Common myeloid progenitor, CD34-positive (primary cell): Measurements from ENCODE around the gene HLA-DMB.

Experiments used
- CTCF ChIA-PET: fragments of 350-600 bp; sonication (Branson Sonifier 250); formaldehyde crosslinking; loops from one replicate; lab custom pipeline; 2021; ENCODE audit warnings: antibody characterized with exemption; lab: Charles Lee
- POLR2A ChIA-PET: fragments of 350-600 bp; sonication (Branson Sonifier 250); formaldehyde crosslinking; loops from one replicate; lab custom pipeline; 2021; ENCODE audit warnings: antibody characterized with exemption; lab: Charles Lee
- DNase-seq, 3 donors: peaks; one replicate each; pipeline versions ENCODE4 v3.0.0 to v3.0.0-alpha.2; 2013
- H3K27ac ChIP-seq, 2 experiments: 1 replicate in 1 of 2; 2 replicates in 1 of 2; pipeline ENCODE4 v1.7.0; 2013; ENCODE audit warnings: inconsistent platforms in 2 of 2, low read length in 2 of 2, mild to moderate bottlenecking in 2 of 2, low read depth in 1 of 2, moderate library complexity in 1 of 2; ENCODE audit not compliant: severe bottlenecking in 2 of 2, insufficient read depth in 1 of 2, poor library complexity in 1 of 2
- H3K27me3 ChIP-seq, 5 experiments: replicated peaks in 2 of 5; 1 replicate in 3 of 5; 2 replicates in 2 of 5; pipeline versions ENCODE4 v1.6.1 to v1.7.0; 2013; ENCODE audit warnings: low read length in 4 of 5, mild to moderate bottlenecking in 2 of 5, moderate library complexity in 2 of 5, inconsistent platforms in 1 of 5; ENCODE audit not compliant: insufficient read depth in 5 of 5, control insufficient read depth in 4 of 5
- H3K36me3 ChIP-seq, 4 experiments: 1 replicate in 2 of 4; 2 replicates in 2 of 4; pipeline versions ENCODE4 v1.6.1 to v1.7.0; 2013; ENCODE audit warnings: low read length in 3 of 4, control low read depth in 1 of 4, mild to moderate bottlenecking in 1 of 4; ENCODE audit not compliant: control insufficient read depth in 4 of 4, insufficient read depth in 4 of 4
- H3K4me1 ChIP-seq, 4 experiments: 1 replicate in 3 of 4; 2 replicates in 1 of 4; pipeline versions ENCODE4 v1.6.1 to v1.7.1; 2013; ENCODE audit warnings: low read length in 3 of 4, mild to moderate bottlenecking in 3 of 4, control low read depth in 1 of 4, inconsistent platforms in 1 of 4, moderate library complexity in 1 of 4; ENCODE audit not compliant: control insufficient read depth in 4 of 4, insufficient read depth in 4 of 4; ENCODE audit errors: control extremely low read depth in 1 of 4
- H3K4me3 ChIP-seq, 7 experiments: 1 replicate in 4 of 7; 2 replicates in 3 of 7; pipeline versions ENCODE4 v1.5.1 to v1.7.0; 2013; ENCODE audit warnings: mild to moderate bottlenecking in 7 of 7, low read length in 6 of 7, moderate library complexity in 6 of 7, inconsistent platforms in 2 of 7, low read depth in 2 of 7, control low read depth in 1 of 7; ENCODE audit not compliant: insufficient read depth in 4 of 7, control insufficient read depth in 1 of 7; ENCODE audit errors: extremely low read depth in 1 of 7
- H3K9me3 ChIP-seq, 5 experiments: 1 replicate in 4 of 5; 2 replicates in 1 of 5; pipeline versions ENCODE4 v1.6.1 to v1.7.1; 2013; ENCODE audit warnings: low read length in 4 of 5, mild to moderate bottlenecking in 2 of 5, inconsistent platforms in 1 of 5, low read depth in 1 of 5, moderate library complexity in 1 of 5; ENCODE audit not compliant: control insufficient read depth in 4 of 5, insufficient read depth in 2 of 5; ENCODE audit errors: control extremely low read depth in 1 of 5
- WGBS: methylation state at CpG from one replicate; pipeline ENCODE4 v1.1.5; 2013; ENCODE audit not compliant: insufficient coverage; 5-methylcytosine and 5-hydroxymethylcytosine counted together

HLA-DMB gene

DNA sequence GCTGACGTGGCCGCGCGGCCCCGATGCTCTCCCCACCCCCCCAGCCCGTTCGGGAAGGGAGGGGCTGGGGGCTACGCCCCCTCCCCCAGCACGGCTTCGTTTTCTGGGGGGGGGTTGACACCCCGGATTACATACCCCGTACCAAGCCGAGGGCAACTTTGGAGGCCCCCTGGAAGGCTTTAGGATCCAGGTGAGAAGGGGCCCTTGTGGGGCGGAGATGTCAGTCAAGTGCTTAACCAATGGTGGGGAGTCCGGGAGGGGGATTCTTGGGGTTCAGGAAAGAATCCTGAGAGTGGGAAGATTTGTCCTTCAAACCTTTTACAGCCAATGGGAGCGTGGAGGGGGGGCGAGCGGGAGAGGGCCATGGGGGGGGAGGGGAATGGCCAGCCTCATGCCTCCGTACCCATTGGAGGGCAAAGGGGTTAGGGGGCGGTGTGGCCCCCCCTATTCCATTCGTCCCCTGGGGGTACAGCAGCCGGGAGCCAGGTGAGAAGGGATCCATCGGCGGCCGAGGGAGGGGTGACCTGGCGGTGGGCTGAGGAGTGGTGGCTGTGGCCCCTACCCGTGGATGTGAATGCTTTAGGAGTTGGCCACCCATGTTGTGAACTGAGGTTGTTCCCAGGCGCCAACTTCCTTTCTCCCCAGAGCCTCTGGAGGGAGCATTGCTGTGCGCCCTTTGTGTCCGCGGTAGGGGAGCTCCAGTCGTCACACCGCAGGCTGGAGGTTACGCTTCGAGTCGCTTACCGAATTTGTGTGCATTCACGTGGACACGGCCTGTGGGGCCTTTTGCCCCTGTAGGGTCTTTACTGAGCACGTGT, 28.2 kb upstream of the HLA-DMB start:
- peak overlapping the region; percentile 54 to 97 (median 97) for H3K4me3 ChIP-seq
- DNase-seq, result peak; percentile 61 to 78 (median 70)
- no peaks in the 10 kb centered on the region for H3K27me3 ChIP-seq
- WGBS, result under 1% methylated on average over 27 of the region's 40 CpGs
- peaks cover 0 to 18% (median 9%) of the 10 kb centered on the region in 4 experiments for H3K36me3 ChIP-seq
- H3K9me3 ChIP-seq, result no peaks in the 10 kb centered on the region
- peak overlapping the region; percentile 98 to 100 for H3K27ac ChIP-seq
- CTCF ChIA-PET, result interaction anchor here (2.8 to 19.5 kb wide), 5 partner anchors 14 to 124 kb away, joined by 16 to 346 read pairs (median 21); partner anchors contain the start of genes HLA-DMA and PSMB8
- POLR2A ChIA-PET, result interaction anchor here (0.7 to 9.6 kb wide), 2 partner anchors 16 to 28 kb away, joined by 3 to 149 read pairs; partner anchors contain the start of genes HLA-DMA and HLA-DMB
- peaks cover 21 to 63% (median 46%) of the 10 kb centered on the region in 4 experiments for H3K4me1 ChIP-seq

DNA sequence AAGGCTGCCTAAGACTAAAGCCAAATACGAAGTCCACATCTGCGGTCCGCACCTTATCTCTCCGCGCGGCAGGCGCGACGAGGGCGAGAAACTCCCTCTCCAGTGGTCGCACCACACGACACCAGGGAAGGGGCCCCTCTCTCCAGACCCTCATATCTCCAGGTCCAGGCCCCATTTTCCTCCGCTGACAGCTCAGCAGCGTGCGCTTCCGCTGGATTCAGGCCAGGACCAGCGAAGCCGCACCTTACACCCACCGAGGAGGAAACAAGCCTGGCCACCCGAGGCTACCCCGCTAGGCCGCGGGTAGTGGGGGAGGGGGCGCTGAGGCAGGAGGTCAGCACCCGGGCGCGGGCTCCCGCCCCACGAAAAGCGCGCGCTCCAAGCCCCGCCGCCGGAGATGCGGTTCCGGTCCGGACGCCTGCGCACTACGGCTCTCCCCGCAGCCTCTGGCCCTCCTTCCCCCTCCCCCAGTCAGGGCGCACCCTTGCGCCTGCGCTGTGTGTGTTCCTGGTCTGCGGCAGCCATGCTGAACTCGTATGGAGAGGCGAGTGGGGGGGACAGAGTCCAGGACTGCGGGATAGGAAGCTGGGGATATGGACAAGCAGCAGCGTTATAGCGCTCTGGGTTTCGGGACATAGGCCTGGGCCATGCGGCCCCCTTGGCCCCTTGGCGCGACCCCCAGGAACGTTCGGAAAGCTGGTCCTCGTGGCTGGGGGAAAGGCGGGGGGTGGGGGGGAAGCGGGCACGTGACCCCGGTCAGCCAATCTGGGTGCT, 27.5 kb upstream of the HLA-DMB start, which contains the start of gene BRD2:
Gene BRD2 (plus strand): TSS at position 502 of the 774 bp plus-strand sequence. CDS start 4,305 bp downstream, outside the sequence.
- Histone ChIP-seq H3K9me3 (no peaks in the 10 kb centered on the region), H3K4me1 (peaks cover 17 to 58% (median 42%) of the 10 kb centered on the region in 4 experiments), H3K27me3 (no peaks in the 10 kb centered on the region), H3K27ac (peak within 1 kb of the TSS; percentile 98 to 100), H3K4me3 (peak within 1 kb of the TSS; percentile 60 to 97 (median 97)), H3K36me3 (peaks cover 0 to 10% (median 9%) of the 10 kb centered on the region in 4 experiments)
- DNase-seq, result peak; percentile 96 to 98 (median 98)
- 0% methylated on average over 39 of the region's 62 CpGs for WGBS
- POLR2A ChIA-PET, result interaction anchor here (0.5 to 9.6 kb wide), 5 partner anchors 15 to 90 kb away, joined by 3 to 149 read pairs (median 4); partner anchors contain the start of genes HLA-DMA and HLA-DMB
- CTCF ChIA-PET, result interaction anchor here (0.9 to 19.5 kb wide), 9 partner anchors 14 to 82 kb away, joined by 3 to 346 read pairs (median 4); partner anchors contain the start of gene HLA-DMA

- H3K27me3 ChIP-seq, result no peaks in the 10 kb centered on the region
- peak overlapping the region; percentile 98 to 100 for H3K27ac ChIP-seq
- peak; percentile 65 to 75 (median 69) for DNase-seq
- no peaks in the 10 kb centered on the region for H3K9me3 ChIP-seq
- H3K4me3 ChIP-seq, result peak overlapping the region; percentile 60 to 97 (median 97)
- H3K36me3 ChIP-seq, result peaks cover 0 to 2% (median 1%) of the 10 kb centered on the region in 4 experiments
- POLR2A ChIA-PET, result interaction anchor here (0.5 to 9.6 kb wide), 4 partner anchors 14 to 90 kb away, joined by 3 to 149 read pairs (median 5); partner anchors contain the start of gene HLA-DMA
- H3K4me1 ChIP-seq, result peaks cover 17 to 60% (median 43%) of the 10 kb centered on the region in 4 experiments
- 4% methylated on average over 13 of the region's 16 CpGs for WGBS
- CTCF ChIA-PET, result interaction anchor here (0.9 to 19.5 kb wide), 13 partner anchors 13 to 81 kb away, joined by 3 to 346 read pairs (median 6); partner anchors contain the start of genes HLA-DMA and HLA-DMB
Observed at GRCh38 chr6:32967151-32968091, 26.6 kb upstream of the HLA-DMB start.

GRCh38 chr6:32964776-32965175, 23.9 kb upstream of the HLA-DMB start:
- H3K9me3 ChIP-seq, result no peaks in the 10 kb centered on the region
- H3K27ac ChIP-seq, result no peak overlapping the region
- ChIA-PET POLR2A (interaction anchor here (9.6 kb wide), 1 partner anchor 12 kb away, joined by 149 read pairs; the partner anchor contains the start of gene HLA-DMA), CTCF (interaction anchor here (1.6 to 19.5 kb wide), 7 partner anchors 8 to 160 kb away, joined by 4 to 346 read pairs (median 13); partner anchors contain the start of genes HLA-DMA and HLA-DMB)
- peaks cover 19 to 54% (median 38%) of the 10 kb centered on the region in 4 experiments for H3K4me1 ChIP-seq
- no peak overlapping the region for H3K4me3 ChIP-seq
- DNase-seq, result no peak
- H3K36me3 ChIP-seq, result no peaks in the 10 kb centered on the region
- no peaks in the 10 kb centered on the region for H3K27me3 ChIP-seq
- WGBS, result 96% methylated on average over 3 of the region's 5 CpGs

DNA sequence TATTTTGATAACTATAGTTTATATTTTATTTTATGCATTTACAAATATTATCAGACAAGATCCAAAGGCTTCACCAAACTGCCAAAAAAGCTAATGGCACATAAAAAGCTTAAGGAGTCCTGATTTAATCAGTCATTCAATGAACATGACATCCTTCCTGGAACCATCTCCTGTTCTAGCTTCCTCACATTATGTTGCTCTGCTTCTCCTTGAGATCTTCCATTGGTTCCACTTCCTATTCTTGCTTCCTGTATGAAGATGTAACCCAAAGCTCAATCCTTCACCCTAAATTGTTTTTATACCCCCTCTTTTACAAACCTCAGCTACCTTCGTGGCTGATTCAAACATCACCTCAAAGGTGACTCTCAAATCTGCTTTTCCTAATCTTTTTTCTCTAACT, 23.0 kb upstream of the HLA-DMB start:
- H3K9me3 ChIP-seq, result no peaks in the 10 kb centered on the region
- no peaks in the 10 kb centered on the region for H3K27me3 ChIP-seq
- H3K4me3 ChIP-seq, result no peak overlapping the region
- CTCF ChIA-PET, result interaction anchor here (0.6 to 19.5 kb wide), 7 partner anchors 8 to 78 kb away, joined by 3 to 346 read pairs (median 4); partner anchors contain the start of gene HLA-DMA
- DNase-seq, result no peak
- 90% methylated on average over 1 of the region's 1 CpG for WGBS
- no peaks in the 10 kb centered on the region for H3K36me3 ChIP-seq
- no peak overlapping the region for H3K27ac ChIP-seq
- POLR2A ChIA-PET, result interaction anchor here (2.3 kb wide), 1 partner anchor 8 kb away, joined by 8 read pairs; no protein-coding TSS in a partner anchor
- peaks cover 19 to 47% (median 32%) of the 10 kb centered on the region in 4 experiments for H3K4me1 ChIP-seq
